ENCODE results near the gene SLC27A3. TPM values are rescaled to one million over a fixed set of nuclear protein-coding genes. Genes with fewer than 3 reads are reported as not detected.

The SLC27A3 gene
- total and polyA plus RNA-seq, 10 of the 15 experiments (the other 5 are each of a cell fraction or from before 2014, with no cell fraction given) = 2.6 to 18.1 (median 8.3) TPM

DNA sequence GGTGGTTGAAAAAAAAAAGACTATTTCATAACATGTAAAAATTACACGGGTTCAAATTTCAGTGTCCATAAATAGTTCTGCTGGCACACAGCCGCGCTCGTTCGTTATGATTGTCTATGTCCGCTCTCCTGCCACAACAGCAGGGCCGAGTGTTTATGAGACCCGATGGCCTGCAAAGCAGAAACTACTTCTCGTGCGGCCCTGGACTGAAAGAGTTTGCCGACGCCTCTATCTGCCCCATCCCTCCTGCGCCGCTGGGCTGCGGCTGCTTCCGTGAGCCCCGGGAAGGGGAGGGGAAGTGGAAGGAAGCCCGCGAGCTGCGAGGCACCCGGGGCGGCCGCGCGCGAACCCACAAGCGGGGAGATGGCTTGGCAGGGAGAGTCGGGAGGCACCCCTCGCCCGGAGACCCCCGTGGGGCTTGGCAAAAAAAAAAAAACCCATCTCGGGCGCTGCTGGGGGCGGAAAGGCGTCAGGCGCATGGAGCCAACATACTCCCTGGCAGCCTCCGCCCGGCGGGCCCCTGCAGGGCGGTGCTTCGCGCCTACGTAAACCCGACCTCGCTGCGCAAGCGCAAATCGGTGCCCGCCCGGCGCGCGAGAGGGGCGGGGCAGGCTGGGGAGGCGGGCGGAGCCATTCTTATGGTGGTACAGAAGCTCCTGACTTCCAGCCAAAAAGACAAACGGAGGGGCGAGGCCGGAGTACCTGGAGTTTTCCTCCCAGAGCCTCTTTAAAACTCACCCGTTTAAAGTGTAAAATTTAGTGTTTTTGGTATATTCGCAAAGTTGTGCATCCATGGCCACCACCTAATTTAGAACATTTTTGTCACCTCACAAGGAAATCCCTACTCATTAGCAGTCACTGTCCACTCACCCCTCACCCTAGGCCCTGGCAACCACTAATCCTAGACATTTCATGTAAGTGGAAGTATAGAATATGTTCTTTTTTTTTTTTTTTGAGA is 8.3 kb downstream of the SLC27A3 start (continued):
- no peak for TF ChIP-seq ZNF622 (IDR thresholded peaks at IDR 0.05)
- no peak for TF ChIP-seq CEBPB (IDR thresholded peaks at IDR 0.05; ENCODE audit: borderline replicate concordance in 1 of 2, low read depth in 2 of 2, low read length in 2 of 2)
- TF ChIP-seq BRCA1 (IDR thresholded peaks at IDR 0.05; ENCODE audit: low read depth, low read length) = no peak
- no peak for TF ChIP-seq SREBF1 (IDR thresholded peaks at IDR 0.05; ENCODE audit: low read length)
- no peak for TF ChIP-seq MYB (IDR thresholded peaks at IDR 0.05; ENCODE audit: borderline replicate concordance, low read depth, low read length)
- TF ChIP-seq HCFC1 (IDR thresholded peaks at IDR 0.05; ENCODE audit: low read length) = 0 out of 2 replicates have a peak, but pooled peaks have one; percentile 7
- TF ChIP-seq CBX5 (IDR thresholded peaks at IDR 0.05; ENCODE audit: low read depth) = no peak
- no peak for TF ChIP-seq E2F8 (IDR thresholded peaks at IDR 0.05; ENCODE audit: low read depth, partially characterized antibody)
- TF ChIP-seq ASH2L (IDR thresholded peaks at IDR 0.05; ENCODE audit: borderline replicate concordance, low read depth) = no peak
- no peak for TF ChIP-seq ZNF384 (IDR thresholded peaks at IDR 0.05; ENCODE audit: borderline replicate concordance, low read depth, low read length)
- TF ChIP-seq GABPA (IDR thresholded peaks at IDR 0.05; ENCODE audit: low read depth) = no peak
- peak; percentile 41 for TF ChIP-seq MEF2B (IDR thresholded peaks at IDR 0.05; ENCODE audit: partially characterized antibody, poor library complexity, severe bottlenecking)
- peak; percentile 65 to 66; a peak in 3 of 4 replicates for TF ChIP-seq IKZF2 (IDR thresholded peaks at IDR 0.05)
- TF ChIP-seq HDAC2 (IDR thresholded peaks at IDR 0.05) = no peak
- no peak for TF ChIP-seq MTA2 (IDR thresholded peaks at IDR 0.05; ENCODE audit: low read depth)

All from GM12878 (cell line).